ENCODE data around the gene B3GNT9. TPM values are rescaled to one million over a fixed set of nuclear protein-coding genes. Genes with fewer than 3 reads are reported as not detected.

Gene B3GNT9
- total RNA-seq, 2 experiments from 2014 or later, result 2.3 to 3.0 TPM

DNA sequence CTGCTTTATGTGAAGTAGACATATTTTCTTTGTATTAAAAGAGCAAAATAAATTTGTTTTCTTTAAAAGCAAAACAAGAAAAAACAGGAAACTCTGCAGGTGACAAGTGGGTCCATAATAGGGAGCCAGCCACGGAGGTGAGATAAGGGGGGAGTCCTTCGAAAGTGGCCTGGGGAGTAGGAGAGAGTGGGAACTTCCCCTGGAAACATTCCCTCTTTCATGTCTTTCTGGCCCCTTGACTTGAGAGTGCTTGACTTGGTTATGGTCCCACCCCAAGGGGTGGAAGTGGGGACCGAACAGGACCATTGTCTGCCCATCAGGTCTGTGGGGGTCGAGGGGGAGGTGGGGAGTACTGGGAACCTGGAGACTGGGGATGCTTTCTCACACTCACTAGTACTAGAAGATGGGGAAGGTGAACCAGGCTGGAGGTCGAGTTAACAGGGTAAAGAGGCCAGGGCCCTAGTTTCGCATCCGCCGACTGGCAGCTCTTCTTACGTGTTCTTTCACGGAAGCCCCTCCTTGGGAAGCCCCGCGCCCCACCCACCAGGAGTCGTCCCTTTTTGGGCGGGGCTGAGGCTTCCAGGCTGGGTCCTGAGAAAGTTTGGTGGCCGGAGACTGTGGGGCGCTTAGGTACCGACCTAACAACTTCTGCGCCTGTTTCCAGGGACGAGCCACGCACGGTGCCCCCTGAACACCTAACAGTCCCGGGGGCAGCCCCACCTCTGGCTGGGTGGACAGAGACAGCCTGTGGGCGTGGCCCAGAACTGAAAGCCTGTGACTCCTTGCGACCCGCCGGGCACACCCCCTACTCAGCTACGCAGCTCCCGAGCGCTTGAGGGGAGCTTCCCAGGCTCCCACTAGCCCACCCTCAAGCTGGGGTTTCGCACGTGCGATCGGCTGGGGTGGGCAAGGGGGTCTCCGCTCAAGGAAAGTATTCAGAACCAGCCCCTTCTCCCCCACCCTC is 8.1 kb upstream of the B3GNT9 start:
- Mint-ChIP-seq H3K4me3 (peak overlapping the region; percentile 91), H3K4me1 (peaks cover 47% of the 10 kb centered on the region), H3K9me3 (ENCODE audit: low read depth) (no peaks in the 10 kb centered on the region), H3K36me3 (ENCODE audit: low read depth) (peaks cover 11% of the 10 kb centered on the region), H3K27me3 (peaks cover 8% of the 10 kb centered on the region), H3K27ac (peak overlapping the region; percentile 93)
- DNase-seq (peak; percentile 93), ATAC-seq (peak; percentile 47)
- ChIA-PET POLR2A (interaction anchor here (0.6 to 1.7 kb wide), 4 partner anchors 7 to 176 kb away, joined by 3 to 4 read pairs (median 4); partner anchors contain the start of gene B3GNT9), CTCF (interaction anchor here (0.7 to 4.4 kb wide), 13 partner anchors 16 to 207 kb away, joined by 3 to 39 read pairs (median 4); no protein-coding TSS in a partner anchor)
- intact Hi-C loops (cut with DNase I, micrococcal nuclease), result loop anchor here (1.0 to 5.0 kb wide), 11 partner anchors 11 to 403 kb away; partner anchors contain the start of genes MATCAP1 (in 2 of the 2), CBFB (in 1 of the 2), CTCF (in 1 of the 2) and E2F4 (in 1 of the 2)

DNA sequence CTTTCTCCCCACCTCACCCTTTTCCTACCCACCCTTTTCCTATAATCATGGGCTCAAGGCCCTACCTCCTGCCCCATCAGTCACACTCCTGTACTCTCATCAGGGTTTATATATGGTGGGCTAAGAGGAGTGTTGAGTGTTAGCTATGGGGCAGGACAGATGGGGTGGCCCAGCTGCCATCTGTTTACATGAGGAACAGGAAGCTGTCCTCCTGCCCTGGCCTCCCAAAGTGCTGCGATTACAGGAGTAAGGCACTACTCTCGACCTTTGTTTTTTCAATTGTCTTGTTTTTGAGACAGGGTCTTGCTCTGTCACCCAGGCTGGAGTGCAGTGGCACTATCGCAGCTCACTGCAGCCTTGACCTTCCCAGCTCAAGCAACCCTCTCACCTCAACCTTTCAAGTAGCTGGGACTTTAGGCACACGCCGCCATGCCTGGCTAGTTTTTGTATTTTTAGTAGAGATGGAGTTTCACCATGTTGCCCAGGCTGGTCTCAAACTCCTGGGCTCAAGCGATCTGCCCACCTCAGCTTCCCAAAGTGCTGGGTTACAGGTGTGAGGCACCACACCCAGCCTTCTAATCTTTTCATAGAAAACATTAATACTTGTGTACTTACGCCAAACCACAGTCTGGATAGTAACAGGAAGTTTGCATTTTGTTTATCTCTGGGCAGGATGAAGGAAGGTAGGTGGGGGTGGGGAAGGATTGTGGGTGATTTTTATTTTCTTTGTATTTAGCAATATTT is 7.3 kb upstream of the B3GNT9 start:
- ATAC-seq, result no peak
- peak overlapping the region; percentile 93 for H3K27ac Mint-ChIP-seq
- no peaks in the 10 kb centered on the region for H3K9me3 Mint-ChIP-seq (ENCODE audit: low read depth)
- no peak for DNase-seq
- peaks cover 10% of the 10 kb centered on the region for H3K27me3 Mint-ChIP-seq
- intact Hi-C loops (cut with DNase I, micrococcal nuclease), result loop anchor here (2.0 to 5.0 kb wide), 2 partner anchors 51 to 211 kb away; partner anchors contain the start of gene PHAF1 (in 1 of the 2)
- H3K4me3 Mint-ChIP-seq, result peak overlapping the region; percentile 91
- CTCF ChIA-PET, result interaction anchor here (0.6 to 4.4 kb wide), 18 partner anchors 8 to 423 kb away, joined by 3 to 39 read pairs (median 5); partner anchors contain the start of gene EXOC3L1
- peaks cover 11% of the 10 kb centered on the region for H3K36me3 Mint-ChIP-seq (ENCODE audit: low read depth)
- POLR2A ChIA-PET, result interaction anchor here (0.6 to 0.8 kb wide), 3 partner anchors 89 to 173 kb away, joined by 3 to 5 read pairs (median 4); partner anchors contain the start of gene FHOD1
- peaks cover 49% of the 10 kb centered on the region for H3K4me1 Mint-ChIP-seq

DNA sequence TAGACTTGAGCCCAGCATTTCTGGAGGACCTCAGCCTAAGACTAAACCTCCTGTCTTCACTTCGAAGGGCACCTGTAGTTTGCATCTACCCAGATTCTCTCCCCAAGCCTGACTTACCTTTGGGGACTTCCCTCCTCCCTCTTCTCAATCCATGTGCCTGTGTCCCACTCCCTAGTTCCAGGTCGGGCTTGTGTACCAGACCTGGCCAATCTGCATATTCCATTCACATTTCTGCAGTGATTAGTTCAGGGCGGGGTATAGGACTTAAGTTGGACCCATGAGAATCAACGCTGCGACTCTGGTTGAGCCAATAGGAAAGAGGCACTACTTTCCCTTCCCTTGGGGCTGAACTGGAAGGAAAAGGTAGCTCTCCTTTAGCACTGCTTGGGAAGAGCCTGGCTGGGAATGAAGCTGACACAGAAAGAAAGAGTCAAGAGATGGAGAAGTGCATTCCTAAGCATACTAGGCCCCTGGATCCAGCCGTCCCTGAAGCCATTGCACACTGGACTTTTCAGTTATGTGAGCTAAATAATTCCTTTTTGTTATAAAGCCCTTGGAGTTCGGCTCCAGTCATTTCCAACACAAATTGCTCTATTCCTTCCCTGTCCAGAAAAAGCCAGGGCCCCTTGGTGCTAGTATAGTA is 6.4 kb upstream of the B3GNT9 start:
- Mint-ChIP-seq H3K4me3 (no peak overlapping the region), H3K27ac (peak overlapping the region; percentile 2)

DNA sequence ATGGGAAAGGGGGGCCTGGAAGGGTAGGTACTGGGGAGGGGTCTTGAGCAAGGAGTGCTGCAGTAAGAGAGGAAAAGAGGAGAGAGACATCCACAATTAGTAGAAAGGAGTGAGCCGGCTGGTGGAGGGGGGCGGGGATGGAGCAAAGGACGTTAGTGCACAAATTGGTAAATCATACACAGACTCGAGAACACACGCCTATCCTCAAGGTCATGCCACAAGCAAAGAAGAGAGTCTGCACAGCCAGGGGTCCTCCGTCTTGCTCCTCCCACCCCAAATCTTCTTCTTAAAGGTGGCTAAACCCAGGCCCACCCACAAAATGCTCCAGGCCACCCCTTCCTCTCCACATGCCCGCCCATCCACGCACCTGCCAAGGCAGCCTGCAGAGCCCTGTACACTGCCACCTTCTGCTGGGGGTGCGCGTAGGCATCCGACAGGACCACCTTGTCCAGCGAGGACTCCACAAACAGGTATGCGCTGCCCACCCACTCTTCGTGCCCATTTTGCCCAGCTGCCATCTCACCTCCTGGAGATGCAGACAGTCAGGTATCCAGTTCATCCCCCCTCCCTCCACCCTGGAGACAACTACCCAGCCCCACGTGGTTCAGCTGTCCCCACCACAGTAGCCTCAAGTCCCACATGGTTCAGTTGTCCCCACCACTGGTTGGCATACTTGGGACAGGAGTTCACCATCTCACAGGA is 5.5 kb upstream of the B3GNT9 start:
- ATAC-seq (no peak), DNase-seq (no peak)
- no peak overlapping the region for H3K4me3 Mint-ChIP-seq
- peaks cover 43% of the 10 kb centered on the region for H3K4me1 Mint-ChIP-seq
- intact Hi-C loops (cut with DNase I, micrococcal nuclease), result loop anchor here in 1 of 2 experiments (5.0 kb wide), 1 partner anchor 49 kb away; the partner anchor contains the start of gene PHAF1
- ChIA-PET POLR2A (no interaction called here), CTCF (interaction anchor here (0.6 to 4.4 kb wide), 22 partner anchors 19 to 222 kb away, joined by 3 to 64 read pairs (median 8); partner anchors contain the start of genes E2F4 and MATCAP1)
- H3K9me3 Mint-ChIP-seq (ENCODE audit: low read depth), result no peaks in the 10 kb centered on the region
- no peak overlapping the region for H3K27ac Mint-ChIP-seq
- peaks cover 6% of the 10 kb centered on the region for H3K36me3 Mint-ChIP-seq (ENCODE audit: low read depth)
- H3K27me3 Mint-ChIP-seq, result peaks cover 7% of the 10 kb centered on the region

More for the DNA sequence above, 6.4 kb upstream of the B3GNT9 start:
- intact Hi-C loops (cut with DNase I, micrococcal nuclease), result loop anchor here in 1 of 2 experiments (5.0 kb wide), 1 partner anchor 50 kb away; the partner anchor contains the start of gene PHAF1
- POLR2A ChIA-PET, result no interaction called here
- peaks cover 11% of the 10 kb centered on the region for H3K36me3 Mint-ChIP-seq (ENCODE audit: low read depth)
- peaks cover 48% of the 10 kb centered on the region for H3K4me1 Mint-ChIP-seq
- no peak for DNase-seq
- CTCF ChIA-PET, result interaction anchor here (0.6 to 4.4 kb wide), 17 partner anchors 9 to 223 kb away, joined by 3 to 39 read pairs (median 5); partner anchors contain the start of gene EXOC3L1
- H3K9me3 Mint-ChIP-seq (ENCODE audit: low read depth), result no peaks in the 10 kb centered on the region
- peaks cover 10% of the 10 kb centered on the region for H3K27me3 Mint-ChIP-seq
- no peak for ATAC-seq

DNA sequence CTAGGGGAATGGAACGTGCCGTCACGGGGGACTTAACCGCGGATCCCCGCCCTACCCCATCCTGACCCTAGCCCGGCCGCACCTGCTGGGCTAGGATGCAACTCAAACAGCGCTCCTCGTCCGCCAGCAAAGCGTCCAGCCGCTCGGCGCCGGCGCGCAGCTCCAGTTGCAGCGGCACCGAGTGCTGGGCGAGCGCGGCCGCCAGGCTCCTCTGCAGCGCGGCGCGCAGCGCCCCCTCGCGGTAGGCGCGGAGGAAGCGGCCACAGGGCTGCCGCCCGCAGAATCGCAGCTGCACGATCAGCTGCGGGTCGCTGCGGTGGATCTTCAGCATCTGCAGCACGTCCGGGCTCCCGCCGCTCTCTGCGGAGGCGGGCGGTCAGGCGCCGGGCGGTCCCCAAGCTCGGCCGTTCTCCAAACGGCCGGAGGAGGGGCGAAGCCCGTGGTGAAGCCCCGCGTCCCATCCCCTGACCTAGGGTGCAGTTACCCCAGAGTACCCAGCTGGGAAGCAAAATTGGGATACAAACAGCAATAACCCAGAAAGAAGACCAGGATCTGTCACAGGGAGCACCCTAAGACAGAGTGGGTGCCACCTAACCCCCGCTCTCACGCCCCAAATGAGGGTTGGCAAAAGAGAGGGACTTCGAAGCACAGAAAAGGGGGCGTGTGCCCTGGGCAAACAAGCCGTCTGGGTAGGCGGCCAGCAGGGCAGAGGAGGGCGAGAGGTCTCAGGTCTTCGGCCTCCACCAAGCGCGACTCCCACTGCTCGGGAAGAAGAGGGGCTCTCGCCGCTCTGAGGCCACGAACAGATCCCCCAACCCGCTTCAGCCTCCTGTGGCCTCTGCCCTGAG is 4.7 kb upstream of the B3GNT9 start:
- peaks cover 45% of the 10 kb centered on the region for H3K4me1 Mint-ChIP-seq

DNA sequence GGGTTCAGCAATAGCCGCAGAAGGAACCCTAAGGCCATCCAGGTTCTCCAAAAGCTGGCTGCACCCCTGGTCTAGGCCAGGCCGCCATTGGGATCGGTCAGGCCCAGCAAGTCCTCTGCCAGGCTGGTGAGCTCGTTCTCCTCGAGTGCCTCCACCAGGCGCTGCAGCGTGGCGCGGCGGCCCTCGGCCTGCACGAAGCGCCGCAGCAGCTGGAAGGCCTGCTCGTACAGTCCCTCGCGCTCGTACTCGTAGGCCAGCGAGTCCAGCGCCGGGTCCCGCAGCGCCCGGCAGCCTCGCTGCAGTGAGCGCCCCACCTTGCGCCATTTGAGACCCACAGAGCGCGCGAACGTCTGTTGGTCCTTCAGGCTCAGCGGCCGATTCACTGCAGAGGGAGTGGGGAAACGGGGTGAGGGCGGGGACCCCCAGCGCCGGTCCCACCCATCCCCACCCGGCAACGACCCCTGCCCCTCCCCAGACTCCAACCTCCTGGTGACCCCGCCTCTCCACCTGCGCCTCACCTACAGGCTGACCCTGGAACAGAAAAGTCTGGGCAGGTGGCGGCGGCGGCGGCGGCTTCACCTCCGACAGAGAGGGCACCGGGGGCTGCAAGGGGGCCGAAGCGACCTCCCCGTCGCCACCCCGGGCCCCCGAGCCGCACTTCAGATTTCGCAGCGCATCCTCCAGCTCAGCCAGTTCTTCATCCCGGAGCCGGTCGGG is 3.9 kb upstream of the B3GNT9 start:
- peak overlapping the region; percentile 59 for H3K4me3 Mint-ChIP-seq
- peaks cover 12% of the 10 kb centered on the region for H3K27me3 Mint-ChIP-seq
- DNase-seq (no peak), ATAC-seq (no peak)
- no peaks in the 10 kb centered on the region for H3K9me3 Mint-ChIP-seq (ENCODE audit: low read depth)
- peaks cover 4% of the 10 kb centered on the region for H3K36me3 Mint-ChIP-seq (ENCODE audit: low read depth)
- intact Hi-C loops (cut with DNase I, micrococcal nuclease), result loop anchor here (1.0 to 5.0 kb wide), 5 partner anchors 47 to 208 kb away; partner anchors contain the start of gene PHAF1 (in 1 of the 2)
- H3K27ac Mint-ChIP-seq, result no peak overlapping the region
- peaks cover 45% of the 10 kb centered on the region for H3K4me1 Mint-ChIP-seq
- ChIA-PET CTCF (interaction anchor here (0.6 to 3.1 kb wide), 56 partner anchors 9 to 289 kb away, joined by 3 to 64 read pairs (median 6); partner anchors contain the start of genes CBFB, FHOD1, HSF4 and MATCAP1), POLR2A (interaction anchor here (0.6 to 1.1 kb wide), 2 partner anchors 136 to 137 kb away, joined by 3 to 4 read pairs; no protein-coding TSS in a partner anchor)

More for the DNA sequence above, 4.7 kb upstream of the B3GNT9 start:
- ChIA-PET POLR2A (interaction anchor here (0.6 to 1.1 kb wide), 2 partner anchors 137 to 138 kb away, joined by 3 to 4 read pairs; no protein-coding TSS in a partner anchor), CTCF (interaction anchor here (0.6 to 3.1 kb wide), 55 partner anchors 8 to 288 kb away, joined by 3 to 64 read pairs (median 6); partner anchors contain the start of genes CBFB, E2F4, FHOD1 and HSF4)
- Mint-ChIP-seq H3K36me3 (ENCODE audit: low read depth) (peaks cover 4% of the 10 kb centered on the region), H3K27me3 (peaks cover 12% of the 10 kb centered on the region), H3K27ac (no peak overlapping the region), H3K9me3 (ENCODE audit: low read depth) (no peaks in the 10 kb centered on the region), H3K4me3 (peak overlapping the region; percentile 59)
- intact Hi-C loops (cut with DNase I, micrococcal nuclease), result loop anchor here (1.0 to 5.0 kb wide), 5 partner anchors 48 to 209 kb away; partner anchors contain the start of gene PHAF1 (in 1 of the 2)
- DNase-seq, result peak; percentile 89
- ATAC-seq, result peak; percentile 40

DNA sequence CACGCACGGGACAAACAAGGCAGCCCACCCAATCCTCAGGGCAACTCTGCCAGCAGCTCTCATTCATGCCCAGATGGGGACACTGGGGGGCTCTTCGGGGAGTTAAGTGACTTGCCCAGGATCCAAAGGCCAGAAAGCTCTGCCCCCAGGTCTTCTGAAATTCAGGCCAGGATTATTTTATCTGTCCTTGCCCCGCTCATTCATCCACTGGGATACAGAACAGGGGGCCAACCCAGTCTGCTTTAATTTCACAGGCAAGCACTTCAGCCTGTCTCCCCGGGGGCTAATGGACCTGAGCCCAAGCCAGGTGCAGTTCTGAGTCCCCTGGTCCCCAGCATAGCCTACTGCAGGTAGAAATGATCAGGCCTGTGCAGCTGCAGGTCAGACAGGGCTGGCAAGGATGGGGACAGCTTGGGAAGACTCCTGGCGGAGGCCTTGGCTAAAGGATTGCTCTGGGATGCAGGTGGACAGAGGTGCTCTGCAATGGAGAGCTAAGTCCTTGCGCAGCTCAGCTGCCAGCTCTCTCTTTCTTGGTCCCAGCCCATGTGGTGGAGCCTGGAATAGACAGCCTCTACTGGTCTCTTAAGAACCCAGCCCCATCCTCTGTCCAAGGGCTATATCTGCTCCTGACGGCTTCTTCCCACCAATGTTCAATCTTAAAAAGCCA is 766 bp upstream of the B3GNT9 start:
- ChIA-PET CTCF (interaction anchor here (0.6 to 1.9 kb wide), 17 partner anchors 9 to 198 kb away, joined by 3 to 8 read pairs (median 3); no protein-coding TSS in a partner anchor), POLR2A (interaction anchor here (0.7 to 1.5 kb wide), 3 partner anchors 9 to 11 kb away, joined by 3 to 4 read pairs (median 3); partner anchors contain the start of genes FBXL8 and TRADD)
- no peak overlapping the region for H3K27ac Mint-ChIP-seq
- DNase-seq, result no peak
- peaks cover 14% of the 10 kb centered on the region for H3K27me3 Mint-ChIP-seq
- H3K9me3 Mint-ChIP-seq (ENCODE audit: low read depth), result no peaks in the 10 kb centered on the region
- no peak for ATAC-seq
- peak overlapping the region; percentile 63 for H3K4me3 Mint-ChIP-seq
- intact Hi-C loops (cut with DNase I, micrococcal nuclease), result no loop called here
- peaks cover 18% of the 10 kb centered on the region for H3K36me3 Mint-ChIP-seq (ENCODE audit: low read depth)
- H3K4me1 Mint-ChIP-seq, result peaks cover 21% of the 10 kb centered on the region

DNA sequence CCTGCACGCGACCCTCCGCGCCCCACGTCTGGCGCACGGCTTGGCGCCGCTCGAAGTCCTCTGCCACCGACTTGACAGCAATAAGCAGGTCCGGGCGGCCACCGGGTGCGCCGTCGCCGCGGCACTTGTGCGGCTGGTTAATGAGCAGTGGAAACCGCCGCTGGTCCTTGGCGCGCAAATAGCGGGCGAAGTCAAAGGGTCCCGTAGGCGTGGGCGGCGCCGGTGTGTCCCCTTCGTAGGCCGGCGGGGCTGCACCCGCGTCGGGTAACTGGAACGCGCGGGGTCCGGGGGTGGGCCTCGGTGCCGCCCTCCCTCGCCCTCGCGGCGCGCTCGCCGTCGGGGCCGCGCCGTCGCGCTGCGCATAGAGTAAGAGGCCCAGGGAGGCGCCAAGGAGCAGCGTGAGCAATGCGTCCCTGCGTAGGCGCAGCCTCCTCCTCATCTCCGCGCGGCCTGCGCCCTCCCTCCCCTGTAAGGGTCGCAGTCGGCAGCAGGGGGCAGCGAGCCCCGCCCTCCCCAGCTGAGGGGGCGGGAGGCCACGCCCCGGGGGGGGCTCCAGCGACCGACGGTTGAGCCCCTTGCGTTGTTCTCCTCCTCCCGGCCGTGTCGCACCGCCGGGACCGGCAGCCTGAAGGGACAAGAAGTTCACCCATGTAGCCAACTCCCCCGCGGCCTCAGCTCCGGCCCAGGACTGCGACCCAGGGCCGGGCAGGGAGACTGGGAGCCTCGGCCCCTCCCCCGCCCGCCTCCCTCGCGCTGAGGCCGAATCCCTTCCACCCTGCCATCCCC is 558 bp downstream of the B3GNT9 start:
- intact Hi-C loops (cut with DNase I, micrococcal nuclease), result no loop called here
- ChIA-PET CTCF (interaction anchor here (0.6 to 1.9 kb wide), 9 partner anchors 10 to 320 kb away, joined by 3 to 8 read pairs (median 5); no protein-coding TSS in a partner anchor), POLR2A (interaction anchor here (1.1 kb wide), 1 partner anchor 8 kb away, joined by 3 read pairs; no protein-coding TSS in a partner anchor)
- H3K27me3 Mint-ChIP-seq, result peaks cover 14% of the 10 kb centered on the region
- H3K9me3 Mint-ChIP-seq (ENCODE audit: low read depth), result no peaks in the 10 kb centered on the region
- H3K4me1 Mint-ChIP-seq, result peaks cover 11% of the 10 kb centered on the region
- peak; percentile 77 for ATAC-seq
- no peak overlapping the region for H3K27ac Mint-ChIP-seq
- peaks cover 29% of the 10 kb centered on the region for H3K36me3 Mint-ChIP-seq (ENCODE audit: low read depth)
- DNase-seq, result peak; percentile 76
- H3K4me3 Mint-ChIP-seq, result peak overlapping the region; percentile 63

Measured in activated CD4-positive, alpha-beta T cell treated with anti-CD3 and anti-CD28 coated beads for 36 hours (primary cell).